ENCODE data around the gene TENT4A.

The TENT4A gene

GRCh38 chr5:6757414-6757969, 44.3 kb downstream of the TENT4A start:
- no peaks in the 10 kb centered on the region for H3K27me3 Mint-ChIP-seq (ENCODE audit: low read depth)
- no peak overlapping the region for H3K27ac Mint-ChIP-seq
- no peaks in the 10 kb centered on the region for H3K9me3 Mint-ChIP-seq
- no peak overlapping the region for H3K4me3 Mint-ChIP-seq
- H3K36me3 Mint-ChIP-seq (ENCODE audit: low read depth), result peaks cover 61% of the 10 kb centered on the region
- H3K4me1 Mint-ChIP-seq, result no peaks in the 10 kb centered on the region
- TF ChIP-seq CTCF (IDR thresholded peaks at IDR 0.05; ENCODE audit: unreplicated experiment in 3 of 3), result no peak

- H3K27me3 Mint-ChIP-seq (ENCODE audit: low read depth), result no peaks in the 10 kb centered on the region
- no peak for TF ChIP-seq CTCF (IDR thresholded peaks at IDR 0.05; ENCODE audit: unreplicated experiment in 3 of 3)
- no peaks in the 10 kb centered on the region for H3K4me1 Mint-ChIP-seq
- no peak overlapping the region for H3K4me3 Mint-ChIP-seq
- H3K9me3 Mint-ChIP-seq, result no peaks in the 10 kb centered on the region
- peaks cover 54% of the 10 kb centered on the region for H3K36me3 Mint-ChIP-seq (ENCODE audit: low read depth)
- no peak overlapping the region for H3K27ac Mint-ChIP-seq
These were observed 45.0 kb downstream of the TENT4A start for GRCh38 chr5:6758236-6758635.

DNA sequence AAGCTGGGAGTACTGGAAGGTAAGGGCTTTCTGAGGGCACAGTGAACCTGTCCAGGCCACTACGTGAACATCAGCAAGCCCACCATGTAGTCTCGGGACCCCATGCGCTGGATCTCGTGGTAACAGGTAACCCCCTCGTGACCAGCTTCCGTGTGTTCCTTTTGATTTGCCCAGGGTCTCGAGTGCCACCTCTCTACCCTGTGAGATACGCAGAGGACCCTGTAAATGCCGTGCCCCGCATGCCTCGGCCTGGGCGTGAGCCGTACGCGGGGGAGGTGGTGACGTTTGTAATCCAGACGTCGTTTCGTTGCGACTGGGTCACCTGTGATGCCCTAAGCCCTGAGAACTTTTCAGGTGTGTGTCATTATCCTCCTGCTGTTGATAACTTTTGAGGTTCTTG, 45.5 kb downstream of the TENT4A start:
- Mint-ChIP-seq H3K4me3 (no peak overlapping the region), H3K27me3 (ENCODE audit: low read depth) (no peaks in the 10 kb centered on the region), H3K36me3 (ENCODE audit: low read depth) (peaks cover 49% of the 10 kb centered on the region), H3K27ac (no peak overlapping the region), H3K4me1 (no peaks in the 10 kb centered on the region), H3K9me3 (no peaks in the 10 kb centered on the region)
- TF ChIP-seq CTCF (IDR thresholded peaks at IDR 0.05; ENCODE audit: unreplicated experiment in 3 of 3), result no peak

- no peak for TF ChIP-seq CTCF (IDR thresholded peaks at IDR 0.05; ENCODE audit: unreplicated experiment in 3 of 3)
- H3K27ac Mint-ChIP-seq, result no peak overlapping the region
- no peaks in the 10 kb centered on the region for H3K4me1 Mint-ChIP-seq
These were observed 46.2 kb downstream of the TENT4A start for GRCh38 chr5:6759401-6759800.

GRCh38 chr5:6759983-6760382, 46.8 kb downstream of the TENT4A start:
- Mint-ChIP-seq H3K4me1 (no peaks in the 10 kb centered on the region), H3K4me3 (no peak overlapping the region), H3K27ac (no peak overlapping the region), H3K9me3 (no peaks in the 10 kb centered on the region), H3K36me3 (ENCODE audit: low read depth) (peaks cover 39% of the 10 kb centered on the region), H3K27me3 (ENCODE audit: low read depth) (no peaks in the 10 kb centered on the region)
- TF ChIP-seq CTCF (IDR thresholded peaks at IDR 0.05; ENCODE audit: unreplicated experiment in 3 of 3), result no peak

More at GRCh38 chr5:6759401-6759800, 46.2 kb downstream of the TENT4A start:
- Mint-ChIP-seq H3K9me3 (no peaks in the 10 kb centered on the region), H3K4me3 (no peak overlapping the region), H3K36me3 (ENCODE audit: low read depth) (peaks cover 44% of the 10 kb centered on the region), H3K27me3 (ENCODE audit: low read depth) (no peaks in the 10 kb centered on the region)

DNA sequence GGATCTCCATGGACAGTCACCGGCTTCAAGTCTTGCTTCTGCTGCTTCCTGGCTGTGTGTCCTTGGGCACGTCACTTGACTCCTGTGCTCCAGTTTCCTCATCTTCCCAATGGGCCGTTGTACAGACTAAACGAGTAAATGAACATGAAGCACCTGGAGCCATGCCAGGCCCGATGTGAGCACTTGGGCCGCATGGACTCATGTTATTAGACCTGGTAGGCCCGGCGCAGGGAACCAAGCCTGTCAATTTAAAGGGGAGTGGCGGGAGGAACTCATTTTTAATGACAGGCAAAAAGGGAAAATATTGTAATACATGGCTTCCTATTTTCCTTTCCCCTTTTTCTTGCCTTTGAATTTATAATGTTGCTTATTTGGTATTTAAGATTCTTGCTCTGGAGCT, 47.5 kb downstream of the TENT4A start:
- H3K4me1 Mint-ChIP-seq, result no peaks in the 10 kb centered on the region
- H3K27me3 Mint-ChIP-seq (ENCODE audit: low read depth), result no peaks in the 10 kb centered on the region
- peaks cover 32% of the 10 kb centered on the region for H3K36me3 Mint-ChIP-seq (ENCODE audit: low read depth)
- no peak overlapping the region for H3K4me3 Mint-ChIP-seq
- TF ChIP-seq CTCF (IDR thresholded peaks at IDR 0.05; ENCODE audit: unreplicated experiment in 3 of 3), result no peak
- no peak overlapping the region for H3K27ac Mint-ChIP-seq
- no peaks in the 10 kb centered on the region for H3K9me3 Mint-ChIP-seq
